K562 (cell line): Measurements from ENCODE around the gene MAP4K1. TPM values are rescaled to one million over a fixed set of nuclear protein-coding genes. Genes with fewer than 3 reads are reported as not detected.

Source experiments
- ATAC-seq: fragments of 200-7000 bp; cut with Tn5 transposase; 3 replicates; pipeline ENCODE4 v1.9.1; 2020; ENCODE audit warnings: moderate library complexity
- BruUV-seq: library from RNA; stranded (reverse); fragments of 400-500 nt; replicated peaks from 2 replicates; lab custom pipeline; 2021; lab: Mats Ljungman, UMichigan
- CTCF ChIA-PET: fragments of 300-600 bp; formaldehyde crosslinking; extraction: SDS; loops from one replicate; lab custom pipeline; 2021; ENCODE audit warnings: low intra/inter-chr PET ratio; lab: Yijun Ruan, JAX
- POLR2A ChIA-PET: fragments of 300-600, 350-650 bp; sonication (Branson Sonifier 250); formaldehyde crosslinking; extraction: SDS; loops from one replicate; lab custom pipeline; 2021; ENCODE audit warnings: antibody characterized with exemption, inconsistent platforms; lab: Yijun Ruan, JAX
- DNase-seq, 4 experiments: peaks; one replicate each; pipeline versions ENCODE4 v3.0.0 to v3.0.0-alpha.2; 2011 to 2018; ENCODE audit warnings: low spot score in 3 of 4, mixed read lengths in 3 of 4; ENCODE audit errors: extremely low read depth in 1 of 4
- FAIRE-seq: peaks from 2 replicates; lab custom pipeline; 2011; peaks lifted over from hg19 to GRCh38; lab: Jason Lieb, UNC
- H2AFZ ChIP-seq: 2 replicates; pipeline ENCODE4 v1.6.0; 2011; ENCODE audit warnings: low read depth, low read length, control low read depth, inconsistent platforms
- H3K27ac ChIP-seq: fragments of 200-600 bp; 3 replicates; pipeline ENCODE4 v1.8.0; 2011; ENCODE audit warnings: low read depth, mild to moderate bottlenecking, control low read depth, inconsistent platforms, low read length, moderate library complexity, mixed read lengths; ENCODE audit errors: extremely low read depth
- H3K27me3 ChIP-seq, 2 experiments: fragments of 300-600 bp in 1 of 2; 2 replicates in 1 of 2; 3 replicates in 1 of 2; pipeline versions ENCODE4 v1.6.0 to v1.8.0; 2011; ENCODE audit warnings: inconsistent platforms in 2 of 2, low read length in 2 of 2, mild to moderate bottlenecking in 1 of 2, mixed read lengths in 1 of 2, moderate library complexity in 1 of 2; ENCODE audit not compliant: control insufficient read depth in 2 of 2, insufficient read depth in 2 of 2
- H3K36me3 ChIP-seq: fragments of 300-600 bp; 3 replicates; pipeline ENCODE4 v1.8.0; 2011; ENCODE audit warnings: mild to moderate bottlenecking, low read length, inconsistent platforms; ENCODE audit not compliant: control insufficient read depth, insufficient read depth
- H3K4me1 ChIP-seq, 2 experiments: fragments of 200-600 bp in 1 of 2; replicated peaks in 1 of 2; 2 replicates in 1 of 2; 3 replicates in 1 of 2; pipeline versions ENCODE4 v1.5.1 to v1.8.0; 2011; ENCODE audit warnings: inconsistent platforms in 2 of 2, low read length in 2 of 2, mild to moderate bottlenecking in 1 of 2, mixed read lengths in 1 of 2, moderate library complexity in 1 of 2; ENCODE audit not compliant: control insufficient read depth in 2 of 2, insufficient read depth in 2 of 2
- H3K4me2 ChIP-seq: 2 replicates; pipeline ENCODE4 v1.6.1; 2011; ENCODE audit warnings: low read length, control low read depth, inconsistent platforms, mixed read lengths; ENCODE audit not compliant: insufficient read depth
- H3K4me3 ChIP-seq: fragments of 200-600 bp; sonication (generic), shearing (Covaris generic); 2 replicates; pipeline ENCODE4 v1.5.1; 2016; ENCODE audit warnings: control low read depth, inconsistent platforms
- H3K79me2 ChIP-seq: fragments of 200-600 bp; 3 replicates; pipeline ENCODE4 v1.8.0; 2011; ENCODE audit warnings: low read length, inconsistent platforms; ENCODE audit not compliant: control insufficient read depth, insufficient read depth
- H3K9ac ChIP-seq, 2 experiments: 2 replicates each; pipeline versions ENCODE4 v1.6.0 to v1.6.1; 2011; ENCODE audit warnings: low read depth in 2 of 2, low read length in 2 of 2, control low read depth in 1 of 2, inconsistent platforms in 1 of 2, mild to moderate bottlenecking in 1 of 2, mixed read lengths in 1 of 2; ENCODE audit not compliant: insufficient read depth in 1 of 2
- H3K9me1 ChIP-seq: one replicate; pipeline ENCODE4 v1.6.0; 2011; ENCODE audit warnings: inconsistent platforms, mild to moderate bottlenecking, low read length, moderate library complexity; ENCODE audit not compliant: control insufficient read depth, insufficient read depth
- H3K9me3 ChIP-seq: replicated peaks from 2 replicates; pipeline ENCODE4 v1.5.1; 2011; ENCODE audit warnings: low read depth, low read length, inconsistent platforms; ENCODE audit not compliant: control insufficient read depth, insufficient read depth
- H4K20me1 ChIP-seq: replicated peaks from 2 replicates; pipeline ENCODE4 v1.6.1; 2011; ENCODE audit warnings: low read length, inconsistent platforms, mixed read lengths; ENCODE audit not compliant: control insufficient read depth, insufficient read depth
- BCOR ChIP-seq: fragments of 450-650 bp; IDR thresholded peaks from 2 replicates; pipeline ENCODE4 v1.6.1; 2016
- CBFB ChIP-seq: sonication (generic); formaldehyde crosslinking; IDR thresholded peaks from 2 replicates; pipeline ENCODE4 v1.4.0; 2020; ENCODE audit warnings: mild to moderate bottlenecking, missing genetic modification reagents
- CHD4 ChIP-seq: fragments of 200-600 bp; sonication (generic); IDR thresholded peaks from 3 replicates; pipeline ENCODE4 v1.6.1; 2012; ENCODE audit warnings: low read depth, mild to moderate bottlenecking, mixed read lengths, low read length, inconsistent platforms; ENCODE audit not compliant: insufficient read depth, insufficient replicate concordance, poor library complexity, severe bottlenecking
- EZH2 ChIP-seq: IDR thresholded peaks from 2 replicates; pipeline ENCODE4 v1.6.1; 2012; ENCODE audit warnings: low read depth, mild to moderate bottlenecking, inconsistent platforms, low read length, borderline replicate concordance
- RB1 ChIP-seq: fragments of 450-650 bp; IDR thresholded peaks from 2 replicates; pipeline ENCODE4 v1.6.1; 2017; ENCODE audit warnings: low read depth, mild to moderate bottlenecking
- U2AF1 ChIP-seq: fragments of 200-400 bp; formaldehyde crosslinking; optimal IDR thresholded peaks from 2 replicates; pipeline ENCODE3; 2017; ENCODE audit warnings: mild to moderate bottlenecking, low read depth, low read length, moderate library complexity
- ZBTB1 ChIP-seq: sonication (generic); formaldehyde crosslinking; IDR thresholded peaks from 2 replicates; pipeline ENCODE4 v1.8.1; 2023; ENCODE audit warnings: missing genetic modification reagents, low read depth, mild to moderate bottlenecking, borderline replicate concordance
- ZC3H11A ChIP-seq: IDR thresholded peaks from 2 replicates; pipeline ENCODE4 v1.6.1; 2012; ENCODE audit warnings: low read depth, low read length, improper control_type of control experiment
- ZNF764 ChIP-seq: fragments of 250-450 bp; sonication (Bioruptor Pico); IDR thresholded peaks from 2 replicates; pipeline ENCODE4 v1.4.0; 2020; ENCODE audit warnings: low read depth, mild to moderate bottlenecking, moderate library complexity
- WGBS: fragments of 100-300 bp; shearing (Covaris generic); methylation state at CpG from one replicate; pipeline ENCODE4 v1.1.6; 2016; ENCODE audit warnings: low coverage, mixed read lengths; ENCODE audit not compliant: insufficient coverage; ENCODE audit errors: missing lambda C conversion rate; 5-methylcytosine and 5-hydroxymethylcytosine counted together
- in situ Hi-C: fragments of 300-500 bp; cut with MboI; formaldehyde crosslinking; loops from 4 replicates; pipeline ENCODE4 v1.15.0; 2018; ENCODE audit warnings: inconsistent platforms, mixed read lengths
- intact Hi-C: fragments of 100-400 bp; cut with micrococcal nuclease; formaldehyde crosslinking; loops from 2 replicates; pipeline ENCODE4 v1.14.2; 2022
- polyA plus RNA-seq, 8 experiments: library from polyadenylated mRNA; depleted of rRNA in 4 of 8; stranded (reverse) in 5 of 8; unstranded in 3 of 8; fragments of >200 nt; fragmentation: Nextera tagmentation in 2 of 8; fragmentation: Illumina TruSeq in 1 of 8; extraction: Ambion mirVana in 2 of 8; extraction: Trizol in 1 of 8; gene quantifications; 2 replicates each; pipeline versions ENCODE4 v1.2.1 to v1.2.3, GENCODE V29; 2011 to 2014; ENCODE audit warnings: inconsistent platforms in 1 of 8, missing spikeins in 1 of 8
- total RNA-seq, 7 experiments: library from RNA; depleted of rRNA in 6 of 7; stranded (reverse); fragments of >200 nt in 6 of 7; fragmentation: Illumina TruSeq in 2 of 7; extraction: Trizol in 2 of 7; gene quantifications; 2 replicates each; pipeline versions ENCODE4 v1.2.1 to v1.2.3, GENCODE V29; 2011 to 2021; ENCODE audit warnings: low replicate concordance in 1 of 7
- TF ChIP-seq, protein P1 (sequence below), 2 experiments: fragments of 450-650 bp; IDR thresholded peaks; 2 replicates each; pipeline ENCODE4 v1.6.1; 2018; ENCODE audit warnings: mild to moderate bottlenecking in 2 of 2, low read depth in 1 of 2; ENCODE audit not compliant: partially characterized antibody in 2 of 2
- TF ChIP-seq, protein P2 (sequence below): sonication (generic); formaldehyde crosslinking; IDR thresholded peaks from 2 replicates; pipeline ENCODE4 v1.8.0; 2022; ENCODE audit warnings: mild to moderate bottlenecking, missing genetic modification reagents
- TF ChIP-seq, protein P3 (sequence below): fragments of 450-650 bp; formaldehyde crosslinking; IDR thresholded peaks from 2 replicates; pipeline ENCODE4 v1.4.0; 2022; ENCODE audit warnings: mild to moderate bottlenecking, moderate library complexity
- TF ChIP-seq, protein P4 (sequence below): conservative IDR thresholded peaks from 2 replicates; pipeline ENCODE4 v1.6.1; 2011; ENCODE audit warnings: low read depth, mild to moderate bottlenecking, low read length; ENCODE audit not compliant: control insufficient read depth

The MAP4K1 gene
- total and polyA plus RNA-seq, 9 of the 15 experiments (the other 6 are each of a cell fraction or from before 2014, with no cell fraction given) = 0.14 to 3.2 (median 0.73) TPM; not detected in 1

DNA sequence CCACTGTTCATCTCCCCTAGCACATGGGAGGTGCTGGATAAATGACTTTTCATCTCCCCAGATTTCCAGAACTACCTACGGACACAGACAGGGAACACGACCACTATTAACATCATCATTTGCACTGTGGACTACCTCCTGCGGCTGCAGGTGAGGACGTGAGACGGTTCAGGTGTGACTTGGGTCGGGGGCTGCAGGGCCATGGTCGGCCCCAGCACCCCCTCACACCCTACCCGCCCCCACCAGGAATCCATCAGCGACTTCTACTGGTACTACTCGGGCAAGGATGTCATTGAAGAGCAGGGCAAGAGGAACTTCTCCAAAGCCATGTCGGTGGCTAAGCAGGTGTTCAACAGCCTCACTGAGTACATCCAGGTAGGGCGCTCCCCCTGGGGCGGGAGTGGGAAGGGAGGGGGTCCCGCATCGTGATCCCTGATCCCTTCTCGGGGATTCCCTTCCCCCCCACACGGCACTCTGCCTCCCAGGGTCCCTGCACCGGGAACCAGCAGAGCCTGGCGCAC is 74.4 kb downstream of the MAP4K1 start:
- in situ Hi-C loops = no loop called here
- H4K20me1 ChIP-seq = no peaks in the 10 kb centered on the region
- ChIA-PET CTCF (interaction anchor here (0.6 to 2.3 kb wide), 3 partner anchors 92 to 418 kb away, joined by 3 to 12 read pairs (median 9); partner anchors contain the start of genes MRPS12 and SARS2), POLR2A (interaction anchor here (0.5 to 1.3 kb wide), 10 partner anchors 9 to 410 kb away, joined by 3 to 11 read pairs (median 4); partner anchors contain the start of genes EIF3K and NFKBIB)
- no peaks in the 10 kb centered on the region for H3K9me3 ChIP-seq
- H2AFZ ChIP-seq = peak overlapping the region; percentile 96
- no peaks in the 10 kb centered on the region for H3K9me1 ChIP-seq
- peaks cover 8% of the 10 kb centered on the region; the same call in 2 of the 3 replicates for H3K79me2 ChIP-seq
- no peaks in the 10 kb centered on the region for H3K27me3 ChIP-seq
- 25% methylated on average over 13 of the region's 19 CpGs for WGBS
- no peak for DNase-seq
- BruUV-seq = TSS peak; percentile 98
- peaks cover 16 to 23% of the 10 kb centered on the region in 2 experiments for H3K4me1 ChIP-seq
- peak overlapping the region; percentile 56 for H3K4me3 ChIP-seq
- no peaks in the 10 kb centered on the region for H3K36me3 ChIP-seq
- H3K4me2 ChIP-seq = peak overlapping the region; percentile 95
- no peak for FAIRE-seq
- peak; percentile 3 for ATAC-seq
- H3K27ac ChIP-seq = peak overlapping the region; percentile 77
- peak overlapping the region; percentile 78 to 92 for H3K9ac ChIP-seq
- intact Hi-C loops = loop anchor here (10.0 kb wide), 1 partner anchor 191 kb away; no protein-coding TSS in a partner anchor
- TF ChIP-seq U2AF1 (no peak), RB1 (0 out of 2 replicates have a peak, but pooled peaks have one; percentile 27), BCOR (no peak), CBFB (CRISPR knock-in tag) (no peak), CHD4 (no peak), ZBTB1 (CRISPR knock-in tag) (0 out of 2 replicates have a peak, but pooled peaks have one; percentile 23), ZNF764 (CRISPR knock-in tag) (no peak), ZC3H11A (no peak), EZH2 (no peak)
- TF ChIP-seq, protein P1, sequence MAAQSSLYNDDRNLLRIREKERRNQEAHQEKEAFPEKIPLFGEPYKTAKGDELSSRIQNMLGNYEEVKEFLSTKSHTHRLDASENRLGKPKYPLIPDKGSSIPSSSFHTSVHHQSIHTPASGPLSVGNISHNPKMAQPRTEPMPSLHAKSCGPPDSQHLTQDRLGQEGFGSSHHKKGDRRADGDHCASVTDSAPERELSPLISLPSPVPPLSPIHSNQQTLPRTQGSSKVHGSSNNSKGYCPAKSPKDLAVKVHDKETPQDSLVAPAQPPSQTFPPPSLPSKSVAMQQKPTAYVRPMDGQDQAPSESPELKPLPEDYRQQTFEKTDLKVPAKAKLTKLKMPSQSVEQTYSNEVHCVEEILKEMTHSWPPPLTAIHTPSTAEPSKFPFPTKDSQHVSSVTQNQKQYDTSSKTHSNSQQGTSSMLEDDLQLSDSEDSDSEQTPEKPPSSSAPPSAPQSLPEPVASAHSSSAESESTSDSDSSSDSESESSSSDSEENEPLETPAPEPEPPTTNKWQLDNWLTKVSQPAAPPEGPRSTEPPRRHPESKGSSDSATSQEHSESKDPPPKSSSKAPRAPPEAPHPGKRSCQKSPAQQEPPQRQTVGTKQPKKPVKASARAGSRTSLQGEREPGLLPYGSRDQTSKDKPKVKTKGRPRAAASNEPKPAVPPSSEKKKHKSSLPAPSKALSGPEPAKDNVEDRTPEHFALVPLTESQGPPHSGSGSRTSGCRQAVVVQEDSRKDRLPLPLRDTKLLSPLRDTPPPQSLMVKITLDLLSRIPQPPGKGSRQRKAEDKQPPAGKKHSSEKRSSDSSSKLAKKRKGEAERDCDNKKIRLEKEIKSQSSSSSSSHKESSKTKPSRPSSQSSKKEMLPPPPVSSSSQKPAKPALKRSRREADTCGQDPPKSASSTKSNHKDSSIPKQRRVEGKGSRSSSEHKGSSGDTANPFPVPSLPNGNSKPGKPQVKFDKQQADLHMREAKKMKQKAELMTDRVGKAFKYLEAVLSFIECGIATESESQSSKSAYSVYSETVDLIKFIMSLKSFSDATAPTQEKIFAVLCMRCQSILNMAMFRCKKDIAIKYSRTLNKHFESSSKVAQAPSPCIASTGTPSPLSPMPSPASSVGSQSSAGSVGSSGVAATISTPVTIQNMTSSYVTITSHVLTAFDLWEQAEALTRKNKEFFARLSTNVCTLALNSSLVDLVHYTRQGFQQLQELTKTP (IDR thresholded peaks at IDR 0.05; ENCODE audit: low read depth in 1 of 2, partially characterized antibody in 2 of 2) = no peak
- TF ChIP-seq, protein P2, sequence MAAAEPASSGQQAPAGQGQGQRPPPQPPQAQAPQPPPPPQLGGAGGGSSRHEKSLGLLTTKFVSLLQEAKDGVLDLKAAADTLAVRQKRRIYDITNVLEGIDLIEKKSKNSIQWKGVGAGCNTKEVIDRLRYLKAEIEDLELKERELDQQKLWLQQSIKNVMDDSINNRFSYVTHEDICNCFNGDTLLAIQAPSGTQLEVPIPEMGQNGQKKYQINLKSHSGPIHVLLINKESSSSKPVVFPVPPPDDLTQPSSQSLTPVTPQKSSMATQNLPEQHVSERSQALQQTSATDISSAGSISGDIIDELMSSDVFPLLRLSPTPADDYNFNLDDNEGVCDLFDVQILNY (CRISPR knock-in tag) = 0 out of 2 replicates have a peak, but pooled peaks have one; percentile 24
- TF ChIP-seq, protein P3, sequence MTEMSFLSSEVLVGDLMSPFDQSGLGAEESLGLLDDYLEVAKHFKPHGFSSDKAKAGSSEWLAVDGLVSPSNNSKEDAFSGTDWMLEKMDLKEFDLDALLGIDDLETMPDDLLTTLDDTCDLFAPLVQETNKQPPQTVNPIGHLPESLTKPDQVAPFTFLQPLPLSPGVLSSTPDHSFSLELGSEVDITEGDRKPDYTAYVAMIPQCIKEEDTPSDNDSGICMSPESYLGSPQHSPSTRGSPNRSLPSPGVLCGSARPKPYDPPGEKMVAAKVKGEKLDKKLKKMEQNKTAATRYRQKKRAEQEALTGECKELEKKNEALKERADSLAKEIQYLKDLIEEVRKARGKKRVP (CRISPR knock-in tag) = no peak
- TF ChIP-seq, protein P4, sequence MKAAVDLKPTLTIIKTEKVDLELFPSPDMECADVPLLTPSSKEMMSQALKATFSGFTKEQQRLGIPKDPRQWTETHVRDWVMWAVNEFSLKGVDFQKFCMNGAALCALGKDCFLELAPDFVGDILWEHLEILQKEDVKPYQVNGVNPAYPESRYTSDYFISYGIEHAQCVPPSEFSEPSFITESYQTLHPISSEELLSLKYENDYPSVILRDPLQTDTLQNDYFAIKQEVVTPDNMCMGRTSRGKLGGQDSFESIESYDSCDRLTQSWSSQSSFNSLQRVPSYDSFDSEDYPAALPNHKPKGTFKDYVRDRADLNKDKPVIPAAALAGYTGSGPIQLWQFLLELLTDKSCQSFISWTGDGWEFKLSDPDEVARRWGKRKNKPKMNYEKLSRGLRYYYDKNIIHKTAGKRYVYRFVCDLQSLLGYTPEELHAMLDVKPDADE = 0 out of 2 replicates have a peak, but pooled peaks have one; percentile 44
